ENCODE data around the gene ZNRF3.

The ZNRF3 gene

GRCh38 chr22:28952857-28953256 lies 69.5 kb downstream of the ZNRF3 start:
- no peak for DNase-seq (ENCODE audit: low read depth, low spot score)

- no peak for DNase-seq (ENCODE audit: low read depth, low spot score)
Measured at GRCh38 chr22:28953403-28953802, 70.0 kb downstream of the ZNRF3 start.

- no peak for DNase-seq (ENCODE audit: low read depth, low spot score)
Measured at GRCh38 chr22:28953976-28954880, 70.9 kb downstream of the ZNRF3 start.

GRCh38 chr22:28955817-28956216 lies 72.4 kb downstream of the ZNRF3 start:
- no peak for DNase-seq (ENCODE audit: low read depth, low spot score)

- no peak for DNase-seq (ENCODE audit: low read depth, low spot score)
Measured at GRCh38 chr22:28956506-28956905, 73.1 kb downstream of the ZNRF3 start.

GRCh38 chr22:28958611-28959010 lies 75.2 kb downstream of the ZNRF3 start:
- DNase-seq (ENCODE audit: low read depth, low spot score) = no peak

- no peak for DNase-seq (ENCODE audit: low read depth, low spot score)
Measured at GRCh38 chr22:28962042-28962554, 78.7 kb downstream of the ZNRF3 start.

- DNase-seq (ENCODE audit: low read depth, low spot score) = no peak
Measured at GRCh38 chr22:28963362-28963761, 80.0 kb downstream of the ZNRF3 start.

- DNase-seq (ENCODE audit: low read depth, low spot score) = no peak
Measured at GRCh38 chr22:28967163-28967665, 83.8 kb downstream of the ZNRF3 start.

- DNase-seq (ENCODE audit: low read depth, low spot score) = no peak
Measured at GRCh38 chr22:28967969-28968368, 84.6 kb downstream of the ZNRF3 start.

- DNase-seq (ENCODE audit: low read depth, low spot score) = no peak
Measured at GRCh38 chr22:28969401-28970168, 86.2 kb downstream of the ZNRF3 start.

- no peak for DNase-seq (ENCODE audit: low read depth, low spot score)
Measured at GRCh38 chr22:28973352-28973751, 90.0 kb downstream of the ZNRF3 start.

- no peak for DNase-seq (ENCODE audit: low read depth, low spot score)
Measured at GRCh38 chr22:28977060-28977459, 93.7 kb downstream of the ZNRF3 start.

- no peak for DNase-seq (ENCODE audit: low read depth, low spot score)
Measured at GRCh38 chr22:28977481-28977971, 94.2 kb downstream of the ZNRF3 start.

GRCh38 chr22:28978158-28978557 lies 94.8 kb downstream of the ZNRF3 start:
- no peak for DNase-seq (ENCODE audit: low read depth, low spot score)

GRCh38 chr22:28978863-28979796 lies 95.8 kb downstream of the ZNRF3 start:
- DNase-seq (ENCODE audit: low read depth, low spot score) = no peak

GRCh38 chr22:28980326-28980725 lies 97.0 kb downstream of the ZNRF3 start:
- DNase-seq (ENCODE audit: low read depth, low spot score) = no peak

GRCh38 chr22:28981818-28982499 lies 98.6 kb downstream of the ZNRF3 start:
- no peak for DNase-seq (ENCODE audit: low read depth, low spot score)

GRCh38 chr22:28983190-28983589 lies 99.8 kb downstream of the ZNRF3 start:
- DNase-seq (ENCODE audit: low read depth, low spot score) = no peak

GRCh38 chr22:28983788-28984441 lies 100.5 kb downstream of the ZNRF3 start:
- DNase-seq (ENCODE audit: low read depth, low spot score) = no peak

Measured in brain pericyte (primary cell).